ENCODE data around the gene APBB2.

The APBB2 gene

DNA sequence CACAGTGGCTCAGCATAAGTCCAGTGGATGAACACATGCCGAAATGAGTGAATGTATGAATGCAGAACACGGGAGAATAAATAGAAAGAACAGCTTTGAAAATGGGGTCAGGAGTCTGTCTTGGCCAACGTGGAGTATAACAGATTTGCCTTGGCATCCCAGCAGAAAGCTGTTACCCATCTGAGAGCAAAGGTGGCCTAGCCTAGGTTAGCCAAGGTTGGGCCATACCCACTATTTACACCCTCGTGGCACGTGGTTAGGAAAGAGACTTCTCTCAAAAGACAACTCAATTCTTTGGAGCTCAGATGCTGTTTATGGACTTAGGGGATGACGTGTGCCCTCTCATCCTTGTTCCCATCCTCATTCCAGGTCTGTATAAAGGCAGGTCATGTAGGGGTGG is 337.3 kb downstream of the APBB2 start:
- TF ChIP-seq ZFP3 (CRISPR knock-in tag; IDR thresholded peaks at IDR 0.05) (no peak), ARNTL (CRISPR knock-in tag; IDR thresholded peaks at IDR 0.05; ENCODE audit: borderline replicate concordance, low read depth) (no peak), CSDC2 (CRISPR knock-in tag; IDR thresholded peaks at IDR 0.05) (no peak), PPARA (CRISPR knock-in tag; IDR thresholded peaks at IDR 0.05; ENCODE audit: borderline replicate concordance) (no peak), TCF4 (CRISPR knock-in tag; IDR thresholded peaks at IDR 0.05; ENCODE audit: borderline replicate concordance) (no peak)
- TF ChIP-seq, protein P1, sequence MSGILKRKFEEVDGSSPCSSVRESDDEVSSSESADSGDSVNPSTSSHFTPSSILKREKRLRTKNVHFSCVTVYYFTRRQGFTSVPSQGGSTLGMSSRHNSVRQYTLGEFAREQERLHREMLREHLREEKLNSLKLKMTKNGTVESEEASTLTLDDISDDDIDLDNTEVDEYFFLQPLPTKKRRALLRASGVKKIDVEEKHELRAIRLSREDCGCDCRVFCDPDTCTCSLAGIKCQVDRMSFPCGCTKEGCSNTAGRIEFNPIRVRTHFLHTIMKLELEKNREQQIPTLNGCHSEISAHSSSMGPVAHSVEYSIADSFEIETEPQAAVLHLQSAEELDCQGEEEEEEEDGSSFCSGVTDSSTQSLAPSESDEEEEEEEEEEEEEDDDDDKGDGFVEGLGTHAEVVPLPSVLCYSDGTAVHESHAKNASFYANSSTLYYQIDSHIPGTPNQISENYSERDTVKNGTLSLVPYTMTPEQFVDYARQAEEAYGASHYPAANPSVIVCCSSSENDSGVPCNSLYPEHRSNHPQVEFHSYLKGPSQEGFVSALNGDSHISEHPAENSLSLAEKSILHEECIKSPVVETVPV (CRISPR knock-in tag; IDR thresholded peaks at IDR 0.05), result no peak

DNA sequence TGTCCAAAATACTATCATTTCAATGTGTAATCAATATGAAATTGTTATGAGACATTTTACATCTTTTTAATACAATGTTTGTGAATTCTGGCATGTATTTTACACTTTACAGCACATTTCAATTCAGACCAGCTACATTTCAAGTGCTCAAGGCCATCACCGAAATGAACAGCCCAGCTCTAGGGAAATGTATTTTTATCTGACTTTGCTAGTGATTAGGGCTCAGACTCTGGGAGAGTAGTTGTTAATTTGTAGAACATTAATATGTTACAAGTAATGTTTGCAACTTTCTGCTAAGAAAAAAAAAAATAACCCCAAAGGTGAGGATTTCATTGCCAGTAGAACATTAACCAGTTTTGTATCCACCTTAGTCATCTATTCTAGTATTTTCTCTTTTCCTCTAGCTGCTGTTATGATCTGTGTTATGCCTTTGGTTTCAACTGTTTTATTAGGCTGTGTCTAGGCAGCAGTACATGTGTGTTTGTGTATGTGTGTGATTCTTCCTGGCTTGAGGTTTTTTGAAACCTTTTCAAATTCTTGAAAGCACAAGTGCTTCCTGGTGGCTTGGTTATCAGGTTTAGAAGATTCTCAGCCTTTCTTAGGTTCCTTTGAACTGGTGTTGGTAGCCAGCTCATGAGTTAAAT is 338.7 kb downstream of the APBB2 start:
- TF ChIP-seq BACH2 (CRISPR knock-in tag; IDR thresholded peaks at IDR 0.05; ENCODE audit: borderline replicate concordance), result no peak
- TF ChIP-seq, protein P1 (CRISPR knock-in tag; IDR thresholded peaks at IDR 0.05), result no peak
- no peak for TF ChIP-seq RARB (CRISPR knock-in tag; IDR thresholded peaks at IDR 0.05)
- TF ChIP-seq PPARA (CRISPR knock-in tag; IDR thresholded peaks at IDR 0.05; ENCODE audit: borderline replicate concordance), result no peak
- TF ChIP-seq ZNF565 (CRISPR knock-in tag; conservative IDR thresholded peaks at IDR 0.05; ENCODE audit: low read depth), result no peak
- TF ChIP-seq ISL1 (CRISPR knock-in tag; IDR thresholded peaks at IDR 0.05), result no peak
- TF ChIP-seq ESRRG (CRISPR knock-in tag; IDR thresholded peaks at IDR 0.05), result no peak
- TF ChIP-seq ZFP30 (CRISPR knock-in tag; IDR thresholded peaks at IDR 0.05), result no peak
- TF ChIP-seq, protein P2, sequence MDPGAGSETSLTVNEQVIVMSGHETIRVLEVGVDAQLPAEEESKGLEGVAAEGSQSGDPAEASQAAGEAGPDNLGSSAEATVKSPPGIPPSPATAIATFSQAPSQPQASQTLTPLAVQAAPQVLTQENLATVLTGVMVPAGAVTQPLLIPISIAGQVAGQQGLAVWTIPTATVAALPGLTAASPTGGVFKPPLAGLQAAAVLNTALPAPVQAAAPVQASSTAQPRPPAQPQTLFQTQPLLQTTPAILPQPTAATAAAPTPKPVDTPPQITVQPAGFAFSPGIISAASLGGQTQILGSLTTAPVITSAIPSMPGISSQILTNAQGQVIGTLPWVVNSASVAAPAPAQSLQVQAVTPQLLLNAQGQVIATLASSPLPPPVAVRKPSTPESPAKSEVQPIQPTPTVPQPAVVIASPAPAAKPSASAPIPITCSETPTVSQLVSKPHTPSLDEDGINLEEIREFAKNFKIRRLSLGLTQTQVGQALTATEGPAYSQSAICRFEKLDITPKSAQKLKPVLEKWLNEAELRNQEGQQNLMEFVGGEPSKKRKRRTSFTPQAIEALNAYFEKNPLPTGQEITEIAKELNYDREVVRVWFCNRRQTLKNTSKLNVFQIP (CRISPR knock-in tag; IDR thresholded peaks at IDR 0.05; ENCODE audit: borderline replicate concordance, low read depth), result no peak
- TF ChIP-seq OSR1 (CRISPR knock-in tag; IDR thresholded peaks at IDR 0.05), result no peak
- TF ChIP-seq ZFP3 (CRISPR knock-in tag; IDR thresholded peaks at IDR 0.05), result no peak
- TF ChIP-seq GLIS3 (CRISPR knock-in tag; IDR thresholded peaks at IDR 0.05), result no peak
- no peak for TF ChIP-seq ZNF70 (CRISPR knock-in tag; IDR thresholded peaks at IDR 0.05)
- no peak for TF ChIP-seq SNAI2 (CRISPR knock-in tag; IDR thresholded peaks at IDR 0.05)
- TF ChIP-seq TOX (CRISPR knock-in tag; IDR thresholded peaks at IDR 0.05; ENCODE audit: borderline replicate concordance), result no peak
- TF ChIP-seq, protein P3, sequence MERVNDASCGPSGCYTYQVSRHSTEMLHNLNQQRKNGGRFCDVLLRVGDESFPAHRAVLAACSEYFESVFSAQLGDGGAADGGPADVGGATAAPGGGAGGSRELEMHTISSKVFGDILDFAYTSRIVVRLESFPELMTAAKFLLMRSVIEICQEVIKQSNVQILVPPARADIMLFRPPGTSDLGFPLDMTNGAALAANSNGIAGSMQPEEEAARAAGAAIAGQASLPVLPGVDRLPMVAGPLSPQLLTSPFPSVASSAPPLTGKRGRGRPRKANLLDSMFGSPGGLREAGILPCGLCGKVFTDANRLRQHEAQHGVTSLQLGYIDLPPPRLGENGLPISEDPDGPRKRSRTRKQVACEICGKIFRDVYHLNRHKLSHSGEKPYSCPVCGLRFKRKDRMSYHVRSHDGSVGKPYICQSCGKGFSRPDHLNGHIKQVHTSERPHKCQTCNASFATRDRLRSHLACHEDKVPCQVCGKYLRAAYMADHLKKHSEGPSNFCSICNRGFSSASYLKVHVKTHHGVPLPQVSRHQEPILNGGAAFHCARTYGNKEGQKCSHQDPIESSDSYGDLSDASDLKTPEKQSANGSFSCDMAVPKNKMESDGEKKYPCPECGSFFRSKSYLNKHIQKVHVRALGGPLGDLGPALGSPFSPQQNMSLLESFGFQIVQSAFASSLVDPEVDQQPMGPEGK (CRISPR knock-in tag; IDR thresholded peaks at IDR 0.05; ENCODE audit: borderline replicate concordance), result no peak
- no peak for TF ChIP-seq CSDC2 (CRISPR knock-in tag; IDR thresholded peaks at IDR 0.05)
- no peak for TF ChIP-seq ZC3H10 (CRISPR knock-in tag; IDR thresholded peaks at IDR 0.05)
- no peak for TF ChIP-seq ZNF8 (CRISPR knock-in tag; IDR thresholded peaks at IDR 0.05)
- no peak for ATAC-seq

More for the DNA sequence above, 337.3 kb downstream of the APBB2 start:
- no peak for ATAC-seq

DNA sequence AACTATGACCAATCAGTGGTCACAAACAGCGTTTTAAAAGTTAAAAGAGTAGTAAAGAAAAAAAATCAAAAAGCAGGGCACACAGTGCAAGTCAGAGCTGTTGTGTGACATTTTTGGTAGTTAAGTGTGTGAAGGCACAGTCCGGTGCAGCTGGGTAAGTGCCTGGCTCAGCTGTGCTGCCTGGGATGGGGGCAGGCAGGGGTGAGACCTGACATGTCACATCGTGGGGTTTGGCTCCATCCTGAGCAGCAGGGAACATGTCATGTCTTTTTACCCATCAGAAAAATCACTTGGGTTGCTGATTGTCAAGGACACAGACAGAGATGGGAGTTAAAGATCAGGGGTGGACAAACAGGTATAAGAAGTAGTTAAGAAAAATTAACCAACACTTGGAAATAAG is 339.4 kb downstream of the APBB2 start:
- no peak for TF ChIP-seq BACH2 (CRISPR knock-in tag; IDR thresholded peaks at IDR 0.05; ENCODE audit: borderline replicate concordance)
- no peak for TF ChIP-seq OSR1 (CRISPR knock-in tag; IDR thresholded peaks at IDR 0.05)
- TF ChIP-seq, protein P4, sequence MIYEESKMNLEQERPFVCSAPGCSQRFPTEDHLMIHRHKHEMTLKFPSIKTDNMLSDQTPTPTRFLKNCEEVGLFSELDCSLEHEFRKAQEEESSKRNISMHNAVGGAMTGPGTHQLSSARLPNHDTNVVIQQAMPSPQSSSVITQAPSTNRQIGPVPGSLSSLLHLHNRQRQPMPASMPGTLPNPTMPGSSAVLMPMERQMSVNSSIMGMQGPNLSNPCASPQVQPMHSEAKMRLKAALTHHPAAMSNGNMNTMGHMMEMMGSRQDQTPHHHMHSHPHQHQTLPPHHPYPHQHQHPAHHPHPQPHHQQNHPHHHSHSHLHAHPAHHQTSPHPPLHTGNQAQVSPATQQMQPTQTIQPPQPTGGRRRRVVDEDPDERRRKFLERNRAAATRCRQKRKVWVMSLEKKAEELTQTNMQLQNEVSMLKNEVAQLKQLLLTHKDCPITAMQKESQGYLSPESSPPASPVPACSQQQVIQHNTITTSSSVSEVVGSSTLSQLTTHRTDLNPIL (CRISPR knock-in tag; IDR thresholded peaks at IDR 0.05; ENCODE audit: low read depth), result no peak
- TF ChIP-seq, protein P3 (CRISPR knock-in tag; IDR thresholded peaks at IDR 0.05; ENCODE audit: borderline replicate concordance), result no peak
- no peak for TF ChIP-seq ESRRG (CRISPR knock-in tag; IDR thresholded peaks at IDR 0.05)
- TF ChIP-seq SNAI2 (CRISPR knock-in tag; IDR thresholded peaks at IDR 0.05), result no peak
- TF ChIP-seq ZNF8 (CRISPR knock-in tag; IDR thresholded peaks at IDR 0.05), result no peak
- TF ChIP-seq CSDC2 (CRISPR knock-in tag; IDR thresholded peaks at IDR 0.05), result no peak
- TF ChIP-seq PPARA (CRISPR knock-in tag; IDR thresholded peaks at IDR 0.05; ENCODE audit: borderline replicate concordance), result no peak
- TF ChIP-seq ZC3H10 (CRISPR knock-in tag; IDR thresholded peaks at IDR 0.05), result no peak
- TF ChIP-seq TOX (CRISPR knock-in tag; IDR thresholded peaks at IDR 0.05; ENCODE audit: borderline replicate concordance), result no peak
- TF ChIP-seq GLIS3 (CRISPR knock-in tag; IDR thresholded peaks at IDR 0.05), result no peak
- TF ChIP-seq ARNTL (CRISPR knock-in tag; IDR thresholded peaks at IDR 0.05; ENCODE audit: borderline replicate concordance, low read depth), result no peak
- no peak for TF ChIP-seq ZNF565 (CRISPR knock-in tag; conservative IDR thresholded peaks at IDR 0.05; ENCODE audit: low read depth)
- TF ChIP-seq ZFP30 (CRISPR knock-in tag; IDR thresholded peaks at IDR 0.05), result no peak
- TF ChIP-seq TCF4 (CRISPR knock-in tag; IDR thresholded peaks at IDR 0.05; ENCODE audit: borderline replicate concordance), result no peak
- TF ChIP-seq, protein P1 (CRISPR knock-in tag; IDR thresholded peaks at IDR 0.05), result no peak
- no peak for ATAC-seq

All from SK-N-SH treated with all-trans-retinoic acid at 6 μM for 48 hours (cell line).